NK-92 treated with Interleukin-12 subunit alpha and Interleukin-12 subunit beta, amount 100 ng/mL, for 24 hours (cell line): ENCODE results near the gene ATP8B3.
A peak's percentile ranks its signal among the peaks of the same experiment; 100 is the strongest.

Source experiments
- DNase-seq: peaks from one replicate; lab custom pipeline; 2025; lab: John Stamatoyannopoulos, UW

The ATP8B3 gene, protein sequence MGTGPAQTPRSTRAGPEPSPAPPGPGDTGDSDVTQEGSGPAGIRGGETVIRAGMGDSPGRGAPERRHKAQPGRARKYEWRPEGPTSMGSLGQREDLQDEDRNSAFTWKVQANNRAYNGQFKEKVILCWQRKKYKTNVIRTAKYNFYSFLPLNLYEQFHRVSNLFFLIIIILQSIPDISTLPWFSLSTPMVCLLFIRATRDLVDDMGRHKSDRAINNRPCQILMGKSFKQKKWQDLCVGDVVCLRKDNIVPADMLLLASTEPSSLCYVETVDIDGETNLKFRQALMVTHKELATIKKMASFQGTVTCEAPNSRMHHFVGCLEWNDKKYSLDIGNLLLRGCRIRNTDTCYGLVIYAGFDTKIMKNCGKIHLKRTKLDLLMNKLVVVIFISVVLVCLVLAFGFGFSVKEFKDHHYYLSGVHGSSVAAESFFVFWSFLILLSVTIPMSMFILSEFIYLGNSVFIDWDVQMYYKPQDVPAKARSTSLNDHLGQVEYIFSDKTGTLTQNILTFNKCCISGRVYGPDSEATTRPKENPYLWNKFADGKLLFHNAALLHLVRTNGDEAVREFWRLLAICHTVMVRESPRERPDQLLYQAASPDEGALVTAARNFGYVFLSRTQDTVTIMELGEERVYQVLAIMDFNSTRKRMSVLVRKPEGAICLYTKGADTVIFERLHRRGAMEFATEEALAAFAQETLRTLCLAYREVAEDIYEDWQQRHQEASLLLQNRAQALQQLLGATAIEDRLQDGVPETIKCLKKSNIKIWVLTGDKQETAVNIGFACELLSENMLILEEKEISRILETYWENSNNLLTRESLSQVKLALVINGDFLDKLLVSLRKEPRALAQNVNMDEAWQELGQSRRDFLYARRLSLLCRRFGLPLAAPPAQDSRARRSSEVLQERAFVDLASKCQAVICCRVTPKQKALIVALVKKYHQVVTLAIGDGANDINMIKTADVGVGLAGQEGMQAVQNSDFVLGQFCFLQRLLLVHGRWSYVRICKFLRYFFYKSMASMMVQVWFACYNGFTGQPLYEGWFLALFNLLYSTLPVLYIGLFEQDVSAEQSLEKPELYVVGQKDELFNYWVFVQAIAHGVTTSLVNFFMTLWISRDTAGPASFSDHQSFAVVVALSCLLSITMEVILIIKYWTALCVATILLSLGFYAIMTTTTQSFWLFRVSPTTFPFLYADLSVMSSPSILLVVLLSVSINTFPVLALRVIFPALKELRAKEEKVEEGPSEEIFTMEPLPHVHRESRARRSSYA (N-terminal part only)

DNA sequence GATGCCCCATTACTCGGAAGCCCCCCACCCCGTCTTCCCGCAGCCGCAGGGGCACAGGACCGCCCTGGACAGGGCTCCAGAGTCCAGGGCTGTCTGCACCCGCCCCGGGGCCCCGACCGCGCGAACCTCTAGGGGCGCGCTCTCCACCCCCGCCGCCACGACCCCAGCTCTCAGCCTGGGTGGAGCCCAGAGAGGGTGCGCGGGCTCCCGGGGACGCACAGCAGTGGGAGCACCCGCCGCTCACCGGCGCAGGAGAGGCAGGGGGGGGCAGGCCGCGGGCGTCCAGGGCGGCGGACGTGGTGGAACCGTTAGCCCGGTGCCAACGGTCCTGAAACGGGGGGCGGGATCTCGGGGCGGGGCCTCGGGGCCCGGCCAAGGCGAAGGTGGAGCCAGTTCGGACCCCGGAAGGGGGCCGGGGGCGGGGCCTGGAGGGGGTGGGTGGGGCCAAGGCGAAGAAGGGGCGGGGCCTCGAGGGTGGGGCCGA lies at the start of gene ATP8B3:
ATP8B3 (minus strand) TSS at position 335 of the 484 bp plus-strand sequence. CDS start 540 bp downstream, outside the sequence.
- no peak for DNase-seq

DNA sequence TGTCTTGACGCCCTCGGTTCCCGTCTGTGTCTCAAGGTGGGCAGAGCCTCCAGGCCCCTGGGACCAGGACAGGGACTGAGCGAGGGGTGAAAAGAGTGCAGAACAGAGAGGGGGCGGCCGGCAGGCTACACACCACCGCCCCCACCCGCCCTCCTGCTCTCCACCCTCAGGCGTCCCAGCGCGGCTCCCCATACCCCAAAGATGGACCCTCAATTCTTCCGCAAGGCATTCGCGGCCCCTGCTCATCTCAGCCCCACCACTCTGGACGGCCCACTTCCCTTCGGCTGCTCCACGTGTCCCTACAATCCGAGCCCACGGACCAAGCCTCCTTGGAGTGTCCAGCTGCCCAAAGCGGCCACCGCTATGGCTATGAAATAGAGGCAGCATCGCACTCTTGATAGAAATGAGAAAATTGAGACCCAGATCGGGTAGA lies 49.5 kb upstream of the ATP8B3 start:
- no peak for DNase-seq

- DNase-seq = no peak
Observed at GRCh38 chr19:1860821-1861598, 48.9 kb upstream of the ATP8B3 start.

DNA sequence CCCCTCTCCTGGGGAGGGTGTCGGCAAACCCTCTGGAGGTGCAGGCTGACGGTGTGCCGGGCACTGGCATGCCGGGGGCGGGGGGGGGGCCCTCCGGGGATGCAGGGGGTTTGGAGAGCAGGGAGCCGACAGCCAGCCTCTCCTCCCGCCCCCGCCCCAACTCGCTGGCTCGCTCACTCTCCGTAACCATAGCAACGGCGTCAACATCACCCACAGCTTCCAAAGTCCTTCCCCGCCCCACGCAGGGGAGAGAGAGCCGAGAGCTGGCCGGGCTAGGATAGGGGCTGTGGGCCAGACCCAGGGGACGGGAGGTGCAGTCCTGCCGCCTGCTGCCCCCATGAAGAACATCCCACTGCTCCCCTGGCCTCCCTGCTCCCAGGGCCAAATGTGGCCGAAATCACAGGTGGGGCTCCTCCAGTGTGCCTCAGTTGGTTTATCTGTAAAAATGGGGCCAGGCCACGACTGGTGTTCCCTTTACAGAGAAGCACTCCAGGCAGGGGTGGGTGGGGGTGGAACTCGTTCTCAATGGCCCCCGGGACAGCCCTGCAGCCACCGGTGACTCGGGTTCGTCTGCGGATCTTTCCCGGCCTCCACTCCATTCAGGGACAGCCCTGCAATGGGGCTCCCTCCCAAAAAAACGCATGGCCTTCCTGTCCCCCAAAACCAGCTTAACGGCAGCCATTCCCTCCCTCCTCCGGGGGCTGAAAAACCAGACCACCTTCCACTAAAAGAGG lies 48.1 kb upstream of the ATP8B3 start:
- DNase-seq = no peak

- DNase-seq = no peak
Observed at GRCh38 chr19:1859331-1859781, 47.3 kb upstream of the ATP8B3 start.

DNA sequence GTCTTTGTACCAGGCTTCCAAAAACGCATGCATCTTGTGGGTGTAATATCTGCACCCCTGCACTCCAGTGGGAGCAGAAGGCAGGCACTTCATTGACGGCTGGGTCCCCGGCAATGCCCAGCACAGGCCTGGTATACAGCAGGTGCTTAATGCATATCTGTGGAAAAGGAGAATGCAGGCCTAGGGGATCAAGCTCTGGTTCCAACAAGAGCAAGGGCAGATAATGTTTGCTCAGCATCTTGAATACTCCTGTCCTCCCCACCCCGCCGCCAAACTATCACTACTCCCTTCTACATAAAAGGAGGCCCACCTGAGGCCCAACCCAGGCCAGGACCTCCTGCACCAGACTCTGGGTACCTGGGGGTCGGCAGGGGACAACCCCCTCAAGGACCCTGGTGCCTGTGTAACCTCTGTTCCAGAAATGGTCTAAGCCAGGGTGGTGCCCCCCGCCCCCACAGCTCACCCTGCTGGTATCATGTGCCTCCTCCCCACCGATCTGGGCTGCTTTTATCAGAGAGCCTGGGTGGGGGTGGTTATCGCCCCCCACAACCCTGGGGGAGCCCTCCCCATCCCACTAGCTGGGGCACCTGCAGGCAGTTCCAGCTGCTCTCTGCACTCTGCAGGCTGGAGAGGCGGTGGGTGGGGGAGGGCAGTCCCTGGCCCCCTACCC lies 46.5 kb upstream of the ATP8B3 start:
- DNase-seq = no peak

DNA sequence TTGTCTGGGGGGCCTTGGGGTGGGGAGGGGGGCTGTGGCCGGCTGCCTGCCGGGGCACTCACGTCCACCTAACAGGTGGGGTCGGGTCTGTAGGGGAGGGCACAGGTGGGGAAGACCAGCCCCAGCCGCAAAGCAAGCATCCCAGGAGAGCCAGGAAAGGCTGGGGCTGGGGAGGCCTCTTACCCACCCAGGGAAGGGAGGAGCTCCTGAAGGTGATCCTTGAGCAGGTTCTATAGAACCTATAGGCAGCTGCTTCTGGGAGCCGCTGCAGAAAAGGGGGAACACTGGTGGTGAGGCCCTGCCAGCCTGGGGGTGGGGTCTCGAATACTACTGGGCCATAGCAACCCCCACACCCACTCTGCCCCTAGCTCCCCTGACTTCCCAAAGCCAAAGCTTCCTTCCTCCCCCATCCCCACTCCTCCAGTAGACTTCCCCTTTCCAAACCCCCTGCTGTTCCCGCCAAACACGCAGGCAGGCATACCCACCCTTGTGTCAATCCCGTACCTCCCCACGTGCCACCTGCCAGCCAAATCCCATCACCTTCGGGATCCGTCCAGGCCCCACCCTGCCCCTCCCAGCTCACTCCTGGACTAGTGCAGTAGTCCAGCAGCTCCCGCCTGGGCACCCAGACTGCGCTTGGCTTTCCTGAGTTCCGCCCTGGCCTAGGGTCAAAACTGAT lies 45.7 kb upstream of the ATP8B3 start:
- DNase-seq = no peak

GRCh38 chr19:1856698-1857603 lies 44.9 kb upstream of the ATP8B3 start:
- no peak for DNase-seq

DNA sequence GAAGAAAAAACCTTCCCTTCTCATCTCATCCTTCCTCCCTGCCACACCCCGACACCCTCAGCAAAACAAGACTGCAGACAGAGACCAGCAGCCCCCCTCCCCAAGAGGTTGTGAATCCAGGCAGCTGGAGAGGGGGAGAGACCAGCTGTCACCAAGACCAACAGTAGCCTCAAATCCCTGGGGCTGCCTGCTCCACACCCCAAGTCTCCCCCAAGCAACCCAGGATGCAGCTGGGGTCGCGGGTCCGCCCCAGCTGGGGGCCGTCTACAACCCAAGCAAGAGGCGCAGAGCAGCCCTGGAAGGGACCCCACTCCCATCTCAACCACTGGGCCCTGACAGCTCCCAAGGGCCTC lies 44.2 kb upstream of the ATP8B3 start:
- DNase-seq = no peak

- DNase-seq = no peak
Observed at GRCh38 chr19:1855828-1856255, 43.8 kb upstream of the ATP8B3 start.

DNA sequence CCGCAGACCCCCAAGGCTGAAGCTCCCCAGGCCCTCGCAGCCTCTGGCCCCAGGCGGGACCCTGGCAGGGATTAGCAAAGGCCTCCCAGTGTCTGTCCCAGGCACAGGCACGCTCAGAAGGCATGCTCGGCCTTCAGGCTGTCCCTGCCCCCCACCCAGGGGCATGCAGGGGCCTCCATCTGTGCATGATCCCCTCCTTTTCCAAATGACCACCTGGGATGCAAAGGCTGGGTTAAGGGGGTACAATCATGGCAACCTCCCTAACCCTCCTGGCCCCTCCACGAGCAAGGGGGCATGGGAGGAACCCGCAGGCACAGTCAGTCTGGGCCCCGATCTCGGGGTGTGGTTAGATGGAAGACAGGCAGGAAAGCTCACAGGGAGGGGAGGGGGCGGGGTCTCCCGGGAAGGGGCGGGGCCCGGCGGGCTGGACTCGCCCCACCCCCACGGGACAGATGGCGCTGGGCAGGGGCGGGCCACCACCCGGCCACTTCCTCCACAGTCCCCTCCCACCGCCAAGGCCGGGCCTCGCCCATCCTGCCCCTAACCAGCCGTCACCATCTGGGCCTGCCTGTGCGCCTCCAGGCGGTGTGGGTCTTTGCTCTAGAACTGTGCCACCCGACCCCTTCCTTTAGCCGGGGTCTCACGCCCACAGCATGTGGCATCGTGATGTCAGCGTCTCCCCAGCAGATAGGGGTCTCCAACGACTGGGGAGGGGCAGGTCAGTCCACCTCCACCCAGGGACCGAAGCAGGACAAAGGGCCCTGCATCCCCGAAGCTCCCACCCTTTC lies 43.2 kb upstream of the ATP8B3 start:
- no peak for DNase-seq

- DNase-seq = no peak
Observed at GRCh38 chr19:1854542-1855039, 42.5 kb upstream of the ATP8B3 start.

- DNase-seq = no peak
Observed at GRCh38 chr19:1854039-1854541, 42.0 kb upstream of the ATP8B3 start.

GRCh38 chr19:1853295-1854038 lies 41.4 kb upstream of the ATP8B3 start:
- DNase-seq = peak; percentile 24

DNA sequence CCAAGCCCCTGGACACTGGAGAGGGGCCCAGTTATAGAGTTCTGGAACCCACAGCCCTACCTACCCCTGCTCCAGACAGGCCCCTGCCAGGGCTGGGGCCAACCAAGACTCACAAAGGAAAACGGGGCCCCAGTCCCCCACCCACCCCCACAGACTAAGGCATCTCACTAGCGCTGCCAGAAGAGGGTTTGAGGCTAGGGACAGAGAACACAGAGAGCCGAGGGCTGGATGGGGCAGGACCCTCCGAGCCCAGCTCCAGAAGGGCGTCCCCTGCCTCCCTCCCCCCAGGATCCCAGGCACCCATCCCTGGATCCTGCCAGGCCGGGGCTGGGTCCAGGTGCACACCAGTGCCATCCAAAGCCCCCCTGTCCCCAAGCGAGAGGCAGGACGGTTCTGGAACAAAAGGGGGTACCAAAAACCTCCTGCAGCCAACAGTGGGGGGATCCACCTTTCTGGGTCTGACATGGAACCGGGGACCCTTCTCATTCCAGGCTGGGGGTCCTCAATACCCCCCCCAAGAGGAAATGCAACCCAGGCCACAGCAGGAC lies 40.6 kb upstream of the ATP8B3 start:
- no peak for DNase-seq
